Measurements from ENCODE around the gene SCUBE1. TPM values are rescaled to one million over a fixed set of nuclear protein-coding genes. Genes with fewer than 3 reads are reported as not detected.
A peak's percentile ranks its signal among the peaks of the same experiment; 100 is the strongest.

SCUBE1 gene
- total RNA-seq, 4 donors from 2014 or later = 37.3 to 107 (median 75.9) TPM

- peak overlapping the region; percentile 8 to 58 (median 39) for H3K27ac ChIP-seq
- H3K4me1 ChIP-seq = peaks cover 0 to 94% (median 15%) of the 10 kb centered on the region in 3 donors
- H3K27me3 ChIP-seq = no peaks in the 10 kb centered on the region
- H3K9me3 ChIP-seq = no peaks in the 10 kb centered on the region
- peak; percentile 61 for ATAC-seq
- TF ChIP-seq EP300 (IDR thresholded peaks at IDR 0.05) = no peak
- no peak for TF ChIP-seq CTCF (IDR thresholded peaks at IDR 0.05)
- TF ChIP-seq POLR2AphosphoS5 (IDR thresholded peaks at IDR 0.05) = no peak
- TF ChIP-seq POLR2A (IDR thresholded peaks at IDR 0.05) = no peak
- 62 to 78% methylated on average over 5 to 6 of the region's 6 CpGs for WGBS, 2 donors (ENCODE audit: low coverage in 1 of 2)
- H3K36me3 ChIP-seq = peaks cover 0 to 5% of the 10 kb centered on the region in 2 donors
- H3K4me3 ChIP-seq = no peak overlapping the region
Measured at GRCh38 chr22:43313244-43313889, 29.8 kb downstream of the SCUBE1 start.

- H3K9me3 ChIP-seq = no peaks in the 10 kb centered on the region
- no CpG with 5 or more reads among the region's 10 CpGs for WGBS, 2 donors (ENCODE audit: low coverage in 1 of 2)
- peaks cover 0 to 94% (median 19%) of the 10 kb centered on the region in 3 donors for H3K4me1 ChIP-seq
- H3K36me3 ChIP-seq = no peaks in the 10 kb centered on the region
- peak overlapping the region in 3 of 4 donors; percentile 14 to 59 (median 58) for H3K27ac ChIP-seq
- ATAC-seq = no peak
- no peak for TF ChIP-seq CTCF (IDR thresholded peaks at IDR 0.05)
- TF ChIP-seq EP300 (IDR thresholded peaks at IDR 0.05) = no peak
- no peak for TF ChIP-seq POLR2A (IDR thresholded peaks at IDR 0.05)
- TF ChIP-seq POLR2AphosphoS5 (IDR thresholded peaks at IDR 0.05) = no peak
- H3K4me3 ChIP-seq = no peak overlapping the region
- no peaks in the 10 kb centered on the region for H3K27me3 ChIP-seq
Measured at GRCh38 chr22:43312608-43313007, 30.6 kb downstream of the SCUBE1 start.

GRCh38 chr22:43310798-43311197, 32.4 kb downstream of the SCUBE1 start:
- no peak overlapping the region for H3K4me3 ChIP-seq
- peaks cover 0 to 99% (median 27%) of the 10 kb centered on the region in 3 donors for H3K4me1 ChIP-seq
- no peaks in the 10 kb centered on the region for H3K36me3 ChIP-seq
- TF ChIP-seq CTCF (IDR thresholded peaks at IDR 0.05) = no peak
- TF ChIP-seq POLR2AphosphoS5 (IDR thresholded peaks at IDR 0.05) = no peak
- no peak for TF ChIP-seq POLR2A (IDR thresholded peaks at IDR 0.05)
- no peak for TF ChIP-seq EP300 (IDR thresholded peaks at IDR 0.05)
- H3K9me3 ChIP-seq = no peaks in the 10 kb centered on the region
- H3K27ac ChIP-seq = peak overlapping the region in 1 of 4 donors; percentile 81
- no peaks in the 10 kb centered on the region for H3K27me3 ChIP-seq
- no peak for ATAC-seq
- 100% methylated on average over 1 of the region's 1 CpG for WGBS, 2 donors (ENCODE audit: low coverage in 1 of 2)

- peaks cover 0 to 99% (median 32%) of the 10 kb centered on the region in 3 donors for H3K4me1 ChIP-seq
- 61 to 96% methylated on average over 2 to 4 of the region's 5 CpGs for WGBS, 2 donors (ENCODE audit: low coverage in 1 of 2)
- no peaks in the 10 kb centered on the region for H3K27me3 ChIP-seq
- H3K27ac ChIP-seq = peak overlapping the region in 3 of 4 donors; percentile 81 to 86 (median 83)
- no peak for TF ChIP-seq POLR2AphosphoS5 (IDR thresholded peaks at IDR 0.05)
- TF ChIP-seq CTCF (IDR thresholded peaks at IDR 0.05) = no peak
- no peak for TF ChIP-seq POLR2A (IDR thresholded peaks at IDR 0.05)
- TF ChIP-seq EP300 (IDR thresholded peaks at IDR 0.05) = no peak
- H3K9me3 ChIP-seq = no peaks in the 10 kb centered on the region
- H3K36me3 ChIP-seq = no peaks in the 10 kb centered on the region
- ATAC-seq = no peak
- H3K4me3 ChIP-seq = no peak overlapping the region
Measured at GRCh38 chr22:43310311-43310710, 32.9 kb downstream of the SCUBE1 start.

GRCh38 chr22:43308836-43309235, 34.3 kb downstream of the SCUBE1 start:
- WGBS, 2 donors (ENCODE audit: low coverage in 1 of 2) = 49 to 86% methylated on average over 3 of the region's 10 CpGs
- H3K27ac ChIP-seq = peak overlapping the region; percentile 4 to 86 (median 82)
- H3K4me1 ChIP-seq = peaks cover 0 to 100% (median 30%) of the 10 kb centered on the region in 3 donors

More at GRCh38 chr22:43308836-43309235, 34.3 kb downstream of the SCUBE1 start:
- no peaks in the 10 kb centered on the region for H3K9me3 ChIP-seq
- H3K27me3 ChIP-seq = no peaks in the 10 kb centered on the region
- no peak for TF ChIP-seq POLR2AphosphoS5 (IDR thresholded peaks at IDR 0.05)
- no peak for TF ChIP-seq POLR2A (IDR thresholded peaks at IDR 0.05)
- TF ChIP-seq CTCF (IDR thresholded peaks at IDR 0.05) = no peak
- TF ChIP-seq EP300 (IDR thresholded peaks at IDR 0.05) = no peak
- no peak for ATAC-seq
- H3K4me3 ChIP-seq = no peak overlapping the region
- H3K36me3 ChIP-seq = no peaks in the 10 kb centered on the region

Measured in gastroesophageal sphincter (tissue), 4 donors.